Gastroesophageal sphincter (tissue), 4 donors: ENCODE data around the gene PARD3. TPM values are rescaled to one million over a fixed set of nuclear protein-coding genes. Genes with fewer than 3 reads are reported as not detected.
"Not testable (repeated sequence)": the region's sequence is repeated elsewhere in the genome, so short reads cannot be mapped to it uniquely, and the experiment has no call there.

Experiments used
- ATAC-seq: fragments of 150-250 bp; one replicate; pipeline ENCODE4 v1.9.1; 2016; ENCODE audit warnings: mild to moderate bottlenecking, moderate library complexity
- H3K27ac ChIP-seq, 4 donors: fragments of 200-600 bp; sonication (generic) in 3 of 4; 1 replicate in 3 of 4; 2 replicates in 1 of 4; pipeline ENCODE4 v1.5.1; 2016 to 2019
- H3K27me3 ChIP-seq: fragments of 200-600 bp; sonication (generic); one replicate; pipeline ENCODE4 v1.5.1; 2019
- H3K36me3 ChIP-seq, 2 donors: fragments of 200-600 bp; sonication (generic); one replicate each; pipeline ENCODE4 v1.5.1; 2019; ENCODE audit warnings: control low read depth in 1 of 2
- H3K4me1 ChIP-seq, 3 donors: fragments of 200-600 bp; sonication (generic); 1 replicate in 2 of 3; 2 replicates in 1 of 3; pipeline ENCODE4 v1.5.1; 2016 to 2019; ENCODE audit warnings: control low read depth in 2 of 3
- H3K4me3 ChIP-seq, 2 donors: fragments of 200-600 bp; sonication (generic); one replicate each; pipeline ENCODE4 v1.5.1; 2019; ENCODE audit warnings: mild to moderate bottlenecking in 1 of 2, moderate library complexity in 1 of 2
- H3K9me3 ChIP-seq, 3 donors: fragments of 200-600 bp; sonication (generic); one replicate each; pipeline ENCODE4 v1.5.1; 2017 to 2019; ENCODE audit warnings: control low read depth in 2 of 3
- EP300 ChIP-seq: sonication (generic); formaldehyde crosslinking; IDR thresholded peaks from one replicate; pipeline ENCODE4 v1.6.1; 2017; ENCODE audit warnings: antibody characterized with exemption, mild to moderate bottlenecking
- POLR2A ChIP-seq, 2 donors: fragments of 450-650 bp; IDR thresholded peaks; one replicate each; pipeline ENCODE4 v1.6.1; 2017; ENCODE audit warnings: antibody characterized with exemption in 2 of 2, mild to moderate bottlenecking in 2 of 2, moderate library complexity in 1 of 2
- POLR2AphosphoS5 ChIP-seq: sonication (generic); formaldehyde crosslinking; IDR thresholded peaks from one replicate; pipeline ENCODE4 v1.6.1; 2017; ENCODE audit warnings: antibody characterized with exemption
- WGBS, 2 donors: methylation state at CpG; one replicate each; pipeline ENCODE4 v1.1.5; 2018; ENCODE audit warnings: low coverage in 1 of 2; 5-methylcytosine and 5-hydroxymethylcytosine counted together
- total RNA-seq, 4 donors: library from RNA; depleted of rRNA; stranded (reverse); fragments of >200 nt; gene quantifications; one replicate each; pipeline ENCODE4 v1.1.0, GENCODE V29; 2016
- TF ChIP-seq, protein P1 (sequence below), 4 experiments: fragments of 200-600 bp in 2 of 4; fragments of 450-650 bp in 2 of 4; sonication (generic) in 1 of 4; IDR thresholded peaks; one replicate each; pipeline ENCODE4 v1.5.1; 2017 to 2019; ENCODE audit warnings: antibody characterized with exemption in 4 of 4, mild to moderate bottlenecking in 2 of 4, moderate library complexity in 2 of 4

Gene PARD3
- total RNA-seq, 4 donors from 2014 or later, result 101 to 127 (median 115) TPM

DNA sequence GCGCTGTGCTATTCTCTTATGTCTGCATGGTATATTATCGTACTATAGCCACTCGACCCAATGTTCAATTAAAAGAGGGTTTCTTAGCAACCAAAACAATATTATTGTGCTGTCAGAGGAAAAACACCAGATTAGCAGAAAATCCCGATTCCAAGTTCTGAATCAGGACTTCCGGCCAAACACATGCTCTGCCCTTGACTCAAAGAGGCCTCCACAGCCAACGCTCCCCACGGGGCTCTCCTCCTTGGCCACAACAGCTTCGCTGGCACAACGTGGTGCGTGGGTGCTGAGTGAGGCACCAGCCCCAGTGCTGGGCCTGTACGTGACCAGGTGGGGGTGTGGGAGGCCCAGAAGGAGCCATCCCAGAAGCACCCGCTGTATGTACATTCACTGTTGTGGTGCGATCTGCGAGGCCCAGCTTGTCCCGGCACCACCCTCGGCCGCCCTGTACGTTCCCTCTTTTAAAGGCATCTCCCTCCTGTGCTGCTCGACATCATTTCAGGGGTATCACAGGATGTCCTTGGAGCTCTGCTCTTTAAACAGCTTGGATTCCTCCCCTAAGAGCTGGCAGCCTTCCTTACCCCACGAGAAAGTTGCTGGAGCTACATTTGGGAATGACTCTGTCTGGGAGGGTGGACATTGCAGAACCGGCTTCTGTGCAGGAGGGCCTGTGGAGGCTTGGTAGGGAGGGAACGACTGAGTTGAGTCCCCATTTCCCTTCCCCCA is 736.2 kb downstream of the PARD3 start:
- WGBS, 2 donors, result 18 to 29% methylated on average over 5 to 7 of the region's 22 CpGs
- ATAC-seq, result peak; percentile 39
- H3K27ac ChIP-seq, result peak overlapping the region in 3 of 4 donors; percentile 47 to 58 (median 58)

DNA sequence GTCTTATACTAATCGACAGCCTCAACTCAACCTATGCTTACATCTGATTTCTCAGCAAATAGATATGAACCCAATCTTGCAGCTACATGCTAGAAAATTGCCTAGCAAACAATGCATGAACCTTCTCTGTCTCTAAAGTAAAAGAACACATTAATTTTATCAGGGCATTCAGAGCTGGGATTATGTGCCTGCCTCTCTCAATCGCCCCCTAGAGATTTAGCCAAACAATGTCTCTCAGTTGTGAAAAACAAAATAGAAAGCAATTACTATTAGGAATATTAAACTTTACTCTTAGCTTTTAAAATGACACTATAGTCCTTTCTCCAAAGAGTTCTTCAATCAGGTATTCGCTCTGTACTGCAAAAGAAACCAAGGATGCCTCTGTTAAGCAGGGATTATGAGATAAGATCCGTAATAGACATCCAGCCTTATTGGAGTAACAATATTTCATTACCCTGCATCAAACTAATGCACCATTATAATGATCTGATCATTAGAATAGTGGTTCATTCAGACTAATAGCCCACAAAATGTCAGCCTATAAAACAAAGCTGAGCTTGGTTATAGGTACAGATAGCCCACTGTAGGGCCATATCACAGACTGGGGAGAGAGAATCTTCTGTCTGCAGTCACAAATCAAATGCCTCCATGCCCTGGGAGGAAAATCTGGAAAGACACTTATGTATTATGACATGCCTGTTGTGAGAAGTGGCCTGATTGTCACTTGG is 736.9 kb downstream of the PARD3 start:
- WGBS, 2 donors, result 66 to 75% methylated on average over 3 to 4 of the region's 4 CpGs
- no peak for ATAC-seq
- Histone ChIP-seq H3K9me3 (peaks cover 0 to 4% (median 0%) of the 10 kb centered on the region in 3 donors), H3K4me1 (peaks cover 0 to 34% (median 13%) of the 10 kb centered on the region in 3 donors), H3K36me3 (no peaks in the 10 kb centered on the region), H3K27me3 (no peaks in the 10 kb centered on the region), H3K4me3 (no peak overlapping the region), H3K27ac (peak overlapping the region in 1 of 4 donors; percentile 58)
- TF ChIP-seq POLR2AphosphoS5 (no peak), EP300 (no peak), POLR2A (IDR thresholded peaks at IDR 0.05) (no peak)
- TF ChIP-seq, protein P1, sequence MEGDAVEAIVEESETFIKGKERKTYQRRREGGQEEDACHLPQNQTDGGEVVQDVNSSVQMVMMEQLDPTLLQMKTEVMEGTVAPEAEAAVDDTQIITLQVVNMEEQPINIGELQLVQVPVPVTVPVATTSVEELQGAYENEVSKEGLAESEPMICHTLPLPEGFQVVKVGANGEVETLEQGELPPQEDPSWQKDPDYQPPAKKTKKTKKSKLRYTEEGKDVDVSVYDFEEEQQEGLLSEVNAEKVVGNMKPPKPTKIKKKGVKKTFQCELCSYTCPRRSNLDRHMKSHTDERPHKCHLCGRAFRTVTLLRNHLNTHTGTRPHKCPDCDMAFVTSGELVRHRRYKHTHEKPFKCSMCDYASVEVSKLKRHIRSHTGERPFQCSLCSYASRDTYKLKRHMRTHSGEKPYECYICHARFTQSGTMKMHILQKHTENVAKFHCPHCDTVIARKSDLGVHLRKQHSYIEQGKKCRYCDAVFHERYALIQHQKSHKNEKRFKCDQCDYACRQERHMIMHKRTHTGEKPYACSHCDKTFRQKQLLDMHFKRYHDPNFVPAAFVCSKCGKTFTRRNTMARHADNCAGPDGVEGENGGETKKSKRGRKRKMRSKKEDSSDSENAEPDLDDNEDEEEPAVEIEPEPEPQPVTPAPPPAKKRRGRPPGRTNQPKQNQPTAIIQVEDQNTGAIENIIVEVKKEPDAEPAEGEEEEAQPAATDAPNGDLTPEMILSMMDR (IDR thresholded peaks at IDR 0.05), result no peak

More for the DNA sequence above, 736.2 kb downstream of the PARD3 start:
- TF ChIP-seq EP300 (no peak), POLR2A (IDR thresholded peaks at IDR 0.05) (no peak), POLR2AphosphoS5 (peak; percentile 39)
- TF ChIP-seq, protein P1 (IDR thresholded peaks at IDR 0.05), result no peak
- peaks cover 0 to 34% (median 13%) of the 10 kb centered on the region in 3 donors for H3K4me1 ChIP-seq
- no peak overlapping the region for H3K4me3 ChIP-seq
- H3K27me3 ChIP-seq, result no peaks in the 10 kb centered on the region
- no peaks in the 10 kb centered on the region for H3K36me3 ChIP-seq
- H3K9me3 ChIP-seq, result peaks cover 0 to 11% (median 0%) of the 10 kb centered on the region in 3 donors

DNA sequence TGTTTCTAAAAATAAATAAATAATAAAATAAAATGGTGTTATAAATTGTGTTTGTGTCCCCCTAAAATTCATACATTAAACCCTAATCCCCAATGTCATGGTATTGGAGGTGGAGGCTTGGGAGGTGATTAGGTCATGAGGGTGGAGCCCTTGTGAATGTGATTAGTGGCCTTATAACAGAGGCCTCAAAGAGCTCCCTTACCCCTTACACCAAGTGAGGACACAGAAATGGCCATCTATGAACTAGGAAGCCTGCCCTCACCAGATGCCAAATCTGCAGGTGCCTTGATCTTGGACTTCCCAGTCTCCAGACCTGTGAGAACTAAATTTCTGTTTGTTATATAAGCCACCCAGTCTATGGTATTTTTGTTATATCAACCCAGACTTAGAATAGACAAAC is 738.7 kb downstream of the PARD3 start:
- no peak for ATAC-seq

DNA sequence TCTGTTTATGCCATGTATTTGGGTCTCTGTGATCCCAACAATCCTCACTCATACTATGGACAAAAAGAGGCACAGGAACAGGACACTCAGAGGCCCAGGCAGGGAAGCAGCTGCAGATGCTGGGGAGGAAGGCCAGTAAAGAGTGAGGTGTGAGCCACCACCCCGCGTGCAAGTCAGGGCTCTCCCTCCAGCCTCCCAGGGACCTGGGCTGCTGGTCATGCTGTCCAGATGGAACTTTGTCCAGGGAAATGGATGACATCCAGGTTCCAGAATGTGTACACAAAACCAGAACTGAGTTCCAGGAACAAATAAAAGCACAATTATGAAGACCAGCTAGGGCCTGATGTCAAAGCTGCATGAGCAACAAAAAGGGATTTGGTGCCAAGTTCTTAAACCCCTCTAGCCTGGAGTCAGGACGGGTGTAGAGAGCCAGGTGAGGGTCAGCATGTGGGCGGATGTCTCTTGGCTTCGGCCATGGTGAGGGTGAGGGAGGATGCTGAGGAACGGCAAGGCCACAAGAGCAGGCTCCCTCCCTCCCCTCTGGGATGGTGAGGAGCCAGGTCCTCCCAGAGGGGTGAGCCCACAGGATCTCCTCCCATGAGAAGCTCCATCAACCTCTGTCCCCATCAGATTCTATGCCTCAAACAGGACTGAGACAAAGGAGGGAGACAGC is 739.7 kb downstream of the PARD3 start:
- no peak for TF ChIP-seq EP300
- peak; percentile 28 for TF ChIP-seq POLR2AphosphoS5

More for the DNA sequence above, 738.7 kb downstream of the PARD3 start:
- H3K4me3 ChIP-seq, result no peak overlapping the region
- peaks cover 0 to 34% (median 13%) of the 10 kb centered on the region in 3 donors for H3K4me1 ChIP-seq
- H3K27me3 ChIP-seq, result no peaks in the 10 kb centered on the region
- no peaks in the 10 kb centered on the region for H3K36me3 ChIP-seq
- TF ChIP-seq, protein P1 (IDR thresholded peaks at IDR 0.05), result no peak
- no peak for TF ChIP-seq POLR2AphosphoS5
- no peak for TF ChIP-seq EP300
- no peak for TF ChIP-seq POLR2A (IDR thresholded peaks at IDR 0.05)
- H3K9me3 ChIP-seq, result no peaks in the 10 kb centered on the region
- H3K27ac ChIP-seq, result no peak overlapping the region

DNA sequence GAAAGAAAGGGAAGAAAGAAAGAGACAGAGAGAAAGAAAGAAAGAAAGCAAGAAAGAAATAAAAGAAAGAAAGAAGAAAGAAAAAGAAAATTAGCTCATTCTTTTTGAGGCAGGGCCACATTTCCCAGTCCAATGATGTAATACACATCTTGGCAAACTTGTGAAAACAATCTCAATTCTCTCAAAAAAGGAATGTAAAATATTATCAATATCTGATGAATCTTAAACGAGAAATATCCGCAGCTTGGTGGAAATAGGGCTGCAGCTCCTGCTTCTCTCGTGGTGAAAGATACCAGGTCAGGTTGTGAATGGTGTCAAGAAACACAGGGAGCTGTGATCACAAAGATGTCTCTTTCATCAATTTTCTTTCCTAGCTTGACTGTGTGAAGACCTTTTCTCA is 741.0 kb downstream of the PARD3 start:
- no peak for ATAC-seq
- Histone ChIP-seq H3K36me3 (no peaks in the 10 kb centered on the region), H3K9me3 (no peaks in the 10 kb centered on the region), H3K4me1 (peaks cover 0 to 15% (median 11%) of the 10 kb centered on the region in 3 donors), H3K27ac (no peak overlapping the region), H3K4me3 (no peak overlapping the region), H3K27me3 (no peaks in the 10 kb centered on the region)
- WGBS, 2 donors, result 53 to 79% methylated on average over 3 of the region's 3 CpGs
- TF ChIP-seq POLR2A (IDR thresholded peaks at IDR 0.05) (no peak), EP300 (no peak), POLR2AphosphoS5 (no peak)
- TF ChIP-seq, protein P1 (IDR thresholded peaks at IDR 0.05), result no peak

More for the DNA sequence above, 739.7 kb downstream of the PARD3 start:
- Histone ChIP-seq H3K36me3 (no peaks in the 10 kb centered on the region), H3K9me3 (no peaks in the 10 kb centered on the region), H3K27ac (no peak overlapping the region), H3K4me3 (no peak overlapping the region), H3K27me3 (no peaks in the 10 kb centered on the region), H3K4me1 (peaks cover 0 to 28% (median 13%) of the 10 kb centered on the region in 3 donors)
- peak; percentile 50 for ATAC-seq
- 53 to 100% methylated on average over 1 to 3 of the region's 6 CpGs for WGBS, 2 donors

DNA sequence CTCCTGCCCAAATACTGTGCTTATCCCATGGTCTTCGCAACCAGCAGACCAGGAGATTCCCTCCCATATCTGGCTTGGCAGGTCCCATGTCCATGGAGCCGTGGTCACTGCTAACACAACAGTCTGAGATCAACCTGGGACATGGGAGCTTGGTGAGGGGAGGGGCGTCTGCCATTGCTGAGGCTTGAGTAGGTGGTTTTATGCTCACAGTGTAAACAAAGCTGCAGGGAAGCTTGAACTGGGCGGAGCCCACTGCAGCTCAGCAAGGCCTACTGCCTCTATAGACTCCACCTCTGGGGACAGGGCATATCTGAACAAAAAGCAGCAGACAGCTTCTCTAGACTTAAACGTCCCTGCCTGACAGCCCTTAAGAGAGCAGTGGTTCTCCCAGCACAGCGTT is 747.4 kb downstream of the PARD3 start:
- not testable (repeated sequence) for H3K27me3 ChIP-seq, H3K4me3 ChIP-seq, ATAC-seq, H3K36me3 ChIP-seq, H3K27ac ChIP-seq, H3K4me1 ChIP-seq
- H3K9me3 ChIP-seq, result peaks cover 0 to 18% (median 0%) of the 10 kb centered on the region in 3 donors
- WGBS, 2 donors, result 60 to 92% methylated on average over 1 to 2 of the region's 6 CpGs
